Right lobe of liver (tissue), 6 donors: ENCODE results near the gene SESTD1. TPM values are rescaled to one million over a fixed set of nuclear protein-coding genes. Genes with fewer than 3 reads are reported as not detected.

Experiments
- ATAC-seq, 4 donors: fragments of 200-7000 bp; cut with Tn5 transposase; one replicate each; pipeline ENCODE4 v1.9.1; 2020; ENCODE audit warnings: mild to moderate bottlenecking in 4 of 4, moderate library complexity in 4 of 4
- DNase-seq, 3 donors: peaks; one replicate each; pipeline ENCODE4 v3.0.0-alpha.2; 2020
- H3K27ac ChIP-seq, 3 donors: fragments of 200-600 bp; one replicate each; pipeline ENCODE4 v1.8.0; 2022
- H3K27me3 ChIP-seq, 2 donors: fragments of 200-600 bp; one replicate each; pipeline ENCODE4 v1.8.0; 2022
- H3K36me3 ChIP-seq, 4 donors: fragments of 200-600 bp; sonication (generic) in 1 of 4; one replicate each; pipeline versions ENCODE4 v1.5.1 to v1.8.0; 2017 to 2022; ENCODE audit warnings: control low read depth in 1 of 4
- H3K4me1 ChIP-seq, 4 donors: fragments of 200-600 bp; sonication (generic) in 1 of 4; one replicate each; pipeline versions ENCODE4 v1.5.1 to v1.8.0; 2017 to 2022; ENCODE audit warnings: control low read depth in 1 of 4
- H3K4me3 ChIP-seq, 3 donors: fragments of 200-600 bp; one replicate each; pipeline ENCODE4 v1.8.0; 2022
- H3K9me3 ChIP-seq, 4 donors: fragments of 200-600 bp; sonication (generic) in 1 of 4; one replicate each; pipeline versions ENCODE4 v1.5.1 to v1.8.0; 2017 to 2022; ENCODE audit warnings: control low read depth in 1 of 4
- POLR2A ChIP-seq: fragments of 450-650 bp; IDR thresholded peaks from one replicate; pipeline ENCODE4 v1.6.1; 2017; ENCODE audit warnings: antibody characterized with exemption, mild to moderate bottlenecking
- WGBS: methylation state at CpG from one replicate; pipeline ENCODE4 v1.1.6; 2018; ENCODE audit warnings: low coverage, low lambda C conversion rate; ENCODE audit not compliant: insufficient coverage; ENCODE audit errors: missing lambda C conversion rate; 5-methylcytosine and 5-hydroxymethylcytosine counted together
- intact Hi-C, 2 donors: fragments of 100-400 bp; cut with DNase I; formaldehyde crosslinking; loops; one replicate each; pipeline versions ENCODE4 v1.11.2 to v1.14.1; 2022
- total RNA-seq, 6 experiments: library from RNA; depleted of rRNA in 2 of 6; stranded (reverse); fragments of >200 nt in 2 of 6; fragmentation: NEBNext Ultra II Directional in 3 of 6; extraction: Animal tissue kit (Norgen Biotek cat#: 25700) in 3 of 6; gene quantifications; one replicate each; pipeline versions ENCODE4 v1.1.0 to v1.2.4, GENCODE V29; 2016 to 2023
- TF ChIP-seq, protein P1 (sequence below), 4 donors: fragments of 200-600 bp in 3 of 4; fragments of 450-650 bp in 1 of 4; IDR thresholded peaks; one replicate each; pipeline versions ENCODE4 v1.5.1 to v1.8.0; 2016 to 2022; ENCODE audit warnings: antibody characterized with exemption in 4 of 4, mild to moderate bottlenecking in 2 of 4
- donor health status: DM: no; HTN: yes; CAD: no.
- donor health status: DM: no; HTN: no; CAD: no.
- donor health status: DM: no; HTN: no; CAD: no.
- donor health status: DM: no; HTN: yes; CAD: no.
- donor health status: DM: no; HTN: yes; CAD: no.

Gene SESTD1
- total RNA-seq, 6 experiments from 2014 or later = 5.8 to 27.9 (median 12.8) TPM

- Histone ChIP-seq H3K27ac (no peak overlapping the region), H3K36me3 (peaks cover 0 to 14% (median 0%) of the 10 kb centered on the region in 4 donors), H3K27me3 (no peaks in the 10 kb centered on the region), H3K4me3 (no peak overlapping the region), H3K9me3 (no peaks in the 10 kb centered on the region), H3K4me1 (no peaks in the 10 kb centered on the region)
- 60% methylated on average over 1 of the region's 1 CpG for whole genome bisulfite sequencing
- DNase-seq (no peak), ATAC-seq (no peak)
- intact Hi-C loops = no loop called here
- TF ChIP-seq, protein P1, sequence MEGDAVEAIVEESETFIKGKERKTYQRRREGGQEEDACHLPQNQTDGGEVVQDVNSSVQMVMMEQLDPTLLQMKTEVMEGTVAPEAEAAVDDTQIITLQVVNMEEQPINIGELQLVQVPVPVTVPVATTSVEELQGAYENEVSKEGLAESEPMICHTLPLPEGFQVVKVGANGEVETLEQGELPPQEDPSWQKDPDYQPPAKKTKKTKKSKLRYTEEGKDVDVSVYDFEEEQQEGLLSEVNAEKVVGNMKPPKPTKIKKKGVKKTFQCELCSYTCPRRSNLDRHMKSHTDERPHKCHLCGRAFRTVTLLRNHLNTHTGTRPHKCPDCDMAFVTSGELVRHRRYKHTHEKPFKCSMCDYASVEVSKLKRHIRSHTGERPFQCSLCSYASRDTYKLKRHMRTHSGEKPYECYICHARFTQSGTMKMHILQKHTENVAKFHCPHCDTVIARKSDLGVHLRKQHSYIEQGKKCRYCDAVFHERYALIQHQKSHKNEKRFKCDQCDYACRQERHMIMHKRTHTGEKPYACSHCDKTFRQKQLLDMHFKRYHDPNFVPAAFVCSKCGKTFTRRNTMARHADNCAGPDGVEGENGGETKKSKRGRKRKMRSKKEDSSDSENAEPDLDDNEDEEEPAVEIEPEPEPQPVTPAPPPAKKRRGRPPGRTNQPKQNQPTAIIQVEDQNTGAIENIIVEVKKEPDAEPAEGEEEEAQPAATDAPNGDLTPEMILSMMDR (IDR thresholded peaks at IDR 0.05) = no peak
- no peak for TF ChIP-seq POLR2A
These were observed 93.7 kb downstream of the SESTD1 start for GRCh38 chr2:179170901-179171300.

- intact Hi-C loops = no loop called here
- Histone ChIP-seq H3K36me3 (peaks cover 0 to 4% (median 2%) of the 10 kb centered on the region in 4 donors), H3K27ac (no peak overlapping the region), H3K9me3 (no peaks in the 10 kb centered on the region), H3K4me1 (no peaks in the 10 kb centered on the region), H3K27me3 (no peaks in the 10 kb centered on the region), H3K4me3 (no peak overlapping the region)
- no peak for TF ChIP-seq POLR2A
- TF ChIP-seq, protein P1 (IDR thresholded peaks at IDR 0.05) = no peak
- ATAC-seq (no peak), DNase-seq (no peak)
- WGBS = no CpG with 5 or more reads among the region's 3 CpGs
These were observed 99.2 kb downstream of the SESTD1 start for GRCh38 chr2:179165356-179166000.

DNA sequence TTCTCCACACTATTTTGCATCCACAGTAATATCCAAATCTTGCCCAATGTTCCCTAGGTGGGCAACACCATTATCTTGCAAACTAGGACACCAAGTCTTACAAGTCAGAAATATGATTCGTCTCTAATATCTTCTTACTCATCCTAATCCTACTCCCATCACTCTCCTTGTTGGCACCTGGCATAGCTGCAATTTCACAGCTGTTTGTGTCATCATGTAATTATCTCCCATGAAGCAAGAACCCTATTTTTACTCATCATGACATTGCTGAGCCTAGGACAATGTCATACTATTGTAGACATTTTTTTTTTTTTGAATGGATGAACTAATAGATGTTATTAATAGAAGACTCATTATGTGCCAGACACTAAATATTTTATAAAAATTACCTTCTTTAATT lies 123.4 kb downstream of the SESTD1 start:
- no peak for TF ChIP-seq POLR2A
- TF ChIP-seq, protein P1 (IDR thresholded peaks at IDR 0.05) = no peak
- Histone ChIP-seq H3K4me1 (no peaks in the 10 kb centered on the region), H3K27ac (no peak overlapping the region), H3K36me3 (peaks cover 0 to 3% (median 0%) of the 10 kb centered on the region in 4 donors), H3K9me3 (no peaks in the 10 kb centered on the region), H3K4me3 (no peak overlapping the region), H3K27me3 (no peaks in the 10 kb centered on the region)
- DNase-seq (no peak), ATAC-seq (no peak)
- WGBS = 90% methylated on average over 1 of the region's 1 CpG
- intact Hi-C loops = no loop called here

- Histone ChIP-seq H3K27me3 (no peaks in the 10 kb centered on the region), H3K27ac (no peak overlapping the region), H3K36me3 (peaks cover 0 to 3% (median 0%) of the 10 kb centered on the region in 4 donors), H3K4me1 (no peaks in the 10 kb centered on the region), H3K9me3 (no peaks in the 10 kb centered on the region), H3K4me3 (no peak overlapping the region)
- no peak for DNase-seq
- WGBS = 91% methylated on average over 4 of the region's 4 CpGs
- intact Hi-C loops = no loop called here
- no peak for ATAC-seq
- TF ChIP-seq, protein P1 (IDR thresholded peaks at IDR 0.05) = no peak
- TF ChIP-seq POLR2A = no peak
These were observed 124.1 kb downstream of the SESTD1 start for GRCh38 chr2:179140571-179140970.
